Effector memory CD4-positive, alpha-beta T cell (primary cell): Measurements from ENCODE around the gene ZNF263.

Experiments used
- DNase-seq, 3 donors: peaks; one replicate each; pipeline ENCODE4 v3.0.0-alpha.2; 2020
- H3K27ac ChIP-seq: 2 replicates; pipeline ENCODE4 v1.7.0; 2013; ENCODE audit warnings: mild to moderate bottlenecking, low read length, moderate library complexity; ENCODE audit not compliant: insufficient read depth, poor library complexity, severe bottlenecking
- H3K27me3 ChIP-seq: replicated peaks from 2 replicates; pipeline ENCODE4 v1.7.0; 2013; ENCODE audit warnings: mild to moderate bottlenecking, low read length; ENCODE audit not compliant: insufficient read depth, control insufficient read depth, poor library complexity, severe bottlenecking
- H3K36me3 ChIP-seq: 2 replicates; pipeline ENCODE4 v1.7.0; 2013; ENCODE audit warnings: mild to moderate bottlenecking, low read length, moderate library complexity; ENCODE audit not compliant: control insufficient read depth, insufficient read depth
- H3K4me1 ChIP-seq: 2 replicates; pipeline ENCODE4 v1.7.0; 2013; ENCODE audit warnings: low read length, mild to moderate bottlenecking; ENCODE audit not compliant: control insufficient read depth, insufficient read depth, poor library complexity, severe bottlenecking
- H3K4me3 ChIP-seq: 2 replicates; pipeline ENCODE4 v1.7.0; 2013; ENCODE audit warnings: low read length, low read depth, mild to moderate bottlenecking; ENCODE audit not compliant: insufficient read depth, poor library complexity, severe bottlenecking
- H3K9me3 ChIP-seq: 2 replicates; pipeline ENCODE4 v1.7.0; 2013; ENCODE audit warnings: mild to moderate bottlenecking, low read length, moderate library complexity; ENCODE audit not compliant: control insufficient read depth

The ZNF263 gene

GRCh38 chr16:3248596-3248995 lies 34.7 kb upstream of the ZNF263 start:
- Histone ChIP-seq H3K27ac (no peak overlapping the region), H3K9me3 (no peaks in the 10 kb centered on the region), H3K4me1 (no peaks in the 10 kb centered on the region), H3K36me3 (no peaks in the 10 kb centered on the region), H3K4me3 (no peak overlapping the region), H3K27me3 (no peaks in the 10 kb centered on the region)
- no peak for DNase-seq

DNA sequence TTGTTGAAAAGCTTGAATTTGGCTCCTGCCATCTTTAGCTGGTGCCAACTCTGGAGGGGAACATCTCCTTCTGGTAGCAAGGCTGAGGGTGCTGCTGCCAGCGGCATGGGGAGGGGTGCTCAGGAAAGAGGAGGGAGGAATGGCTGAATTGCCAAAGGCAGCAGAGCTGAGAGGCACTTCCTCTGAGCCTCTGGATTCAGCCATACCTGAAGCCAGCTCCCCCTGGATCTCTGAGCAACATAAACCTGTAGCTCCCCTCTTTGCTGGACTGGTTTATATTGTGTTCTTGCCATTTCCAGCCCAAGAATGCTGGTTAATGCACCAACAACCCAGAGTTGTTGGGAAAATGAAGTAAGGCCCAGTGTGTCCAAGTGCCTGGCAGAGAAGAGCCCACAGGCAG lies 34.3 kb upstream of the ZNF263 start:
- H3K4me3 ChIP-seq, result no peak overlapping the region
- H3K36me3 ChIP-seq, result no peaks in the 10 kb centered on the region
- no peaks in the 10 kb centered on the region for H3K27me3 ChIP-seq
- H3K9me3 ChIP-seq, result no peaks in the 10 kb centered on the region
- no peak overlapping the region for H3K27ac ChIP-seq
- H3K4me1 ChIP-seq, result no peaks in the 10 kb centered on the region
- no peak for DNase-seq

- no peaks in the 10 kb centered on the region for H3K27me3 ChIP-seq
- no peaks in the 10 kb centered on the region for H3K9me3 ChIP-seq
- H3K27ac ChIP-seq, result no peak overlapping the region
- H3K36me3 ChIP-seq, result no peaks in the 10 kb centered on the region
- no peak for DNase-seq
- no peak overlapping the region for H3K4me3 ChIP-seq
- no peaks in the 10 kb centered on the region for H3K4me1 ChIP-seq
These were observed 33.8 kb upstream of the ZNF263 start for GRCh38 chr16:3249451-3249850.

- Histone ChIP-seq H3K27ac (no peak overlapping the region), H3K36me3 (no peaks in the 10 kb centered on the region), H3K27me3 (no peaks in the 10 kb centered on the region), H3K9me3 (no peaks in the 10 kb centered on the region), H3K4me1 (no peaks in the 10 kb centered on the region), H3K4me3 (no peak overlapping the region)
- no peak for DNase-seq
These were observed 30.3 kb upstream of the ZNF263 start for GRCh38 chr16:3252967-3253366.

DNA sequence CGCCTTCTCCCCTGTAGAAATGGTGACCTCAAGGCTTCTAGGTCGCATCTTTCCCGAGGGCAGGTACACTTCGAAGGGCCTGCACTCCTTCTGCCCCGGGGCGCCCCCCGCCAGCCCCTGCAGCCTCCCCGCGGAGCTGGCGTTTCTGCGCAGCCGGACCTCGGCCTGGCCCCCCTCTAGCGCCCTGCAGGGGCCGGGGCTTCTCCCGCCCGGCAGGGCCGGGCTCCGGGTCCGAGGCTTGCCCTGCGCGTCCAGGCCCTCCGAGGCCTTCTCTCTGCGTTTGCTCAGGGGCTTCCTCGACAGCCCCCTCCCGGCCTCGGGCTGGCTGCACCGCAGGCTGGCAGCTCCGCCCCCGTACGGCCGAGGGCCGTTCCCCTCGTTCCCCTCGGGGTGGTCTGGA lies 29.0 kb upstream of the ZNF263 start:
- no peak for DNase-seq
- H3K27ac ChIP-seq, result no peak overlapping the region
- no peaks in the 10 kb centered on the region for H3K9me3 ChIP-seq
- H3K4me1 ChIP-seq, result no peaks in the 10 kb centered on the region
- no peaks in the 10 kb centered on the region for H3K27me3 ChIP-seq
- no peaks in the 10 kb centered on the region for H3K36me3 ChIP-seq
- no peak overlapping the region for H3K4me3 ChIP-seq

GRCh38 chr16:3256146-3256865 lies 27.0 kb upstream of the ZNF263 start, which contains the start of gene MEFV:
MEFV (minus strand) TSS chr16:3256633; CDS start chr16:3256587, 46 bp downstream.
- H3K27ac ChIP-seq, result no peak within 1 kb of the TSS
- H3K27me3 ChIP-seq, result no peaks in the 10 kb centered on the region
- H3K9me3 ChIP-seq, result no peaks in the 10 kb centered on the region
- H3K4me1 ChIP-seq, result no peaks in the 10 kb centered on the region
- H3K4me3 ChIP-seq, result no peak within 1 kb of the TSS
- H3K36me3 ChIP-seq, result no peaks in the 10 kb centered on the region
- DNase-seq, result no peak

DNA sequence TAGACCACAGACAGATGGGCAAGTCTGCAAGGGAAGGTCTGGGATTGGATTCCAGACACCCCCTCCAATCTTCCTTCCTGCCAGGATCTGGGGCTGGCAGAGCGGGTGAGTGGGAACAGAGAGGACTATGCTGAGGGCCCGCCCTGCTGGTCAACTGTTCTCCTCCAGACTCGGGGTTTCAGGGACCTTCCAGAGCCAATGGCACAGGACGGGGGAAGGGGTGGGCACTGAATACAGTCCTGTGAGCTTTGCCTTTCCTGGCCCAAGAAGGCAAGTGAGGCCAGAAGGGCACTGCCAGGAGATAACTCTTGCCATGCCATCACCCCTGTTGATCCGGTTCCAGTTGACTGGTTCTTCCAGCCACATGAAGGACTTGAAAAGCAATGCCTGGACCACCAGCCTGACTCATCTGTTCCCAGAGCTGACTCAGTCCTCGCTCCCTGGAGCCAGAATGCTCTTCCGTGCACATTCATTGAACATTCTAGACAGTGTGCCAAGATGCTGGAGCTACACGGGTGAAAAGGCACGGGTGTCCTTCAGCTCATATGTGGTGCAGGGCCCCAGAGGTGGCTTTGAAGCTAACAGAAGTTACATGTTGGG lies 26.3 kb upstream of the ZNF263 start:
- Histone ChIP-seq H3K9me3 (no peaks in the 10 kb centered on the region), H3K4me3 (no peak overlapping the region), H3K36me3 (no peaks in the 10 kb centered on the region), H3K27ac (no peak overlapping the region), H3K27me3 (no peaks in the 10 kb centered on the region), H3K4me1 (no peaks in the 10 kb centered on the region)
- no peak for DNase-seq

- no peaks in the 10 kb centered on the region for H3K27me3 ChIP-seq
These were observed 23.5 kb upstream of the ZNF263 start for GRCh38 chr16:3259836-3260235.

GRCh38 chr16:3262517-3262916 lies 20.8 kb upstream of the ZNF263 start:
- peaks cover 4% of the 10 kb centered on the region for H3K36me3 ChIP-seq
- H3K9me3 ChIP-seq, result no peaks in the 10 kb centered on the region
- peaks cover 13% of the 10 kb centered on the region for H3K4me1 ChIP-seq
- no peak overlapping the region for H3K4me3 ChIP-seq
- no peak for DNase-seq
- H3K27ac ChIP-seq, result no peak overlapping the region
- no peaks in the 10 kb centered on the region for H3K27me3 ChIP-seq

More at GRCh38 chr16:3259836-3260235, 23.5 kb upstream of the ZNF263 start:
- H3K36me3 ChIP-seq, result no peaks in the 10 kb centered on the region
- H3K27ac ChIP-seq, result no peak overlapping the region
- H3K4me1 ChIP-seq, result peaks cover 11% of the 10 kb centered on the region
- H3K4me3 ChIP-seq, result no peak overlapping the region
- no peaks in the 10 kb centered on the region for H3K9me3 ChIP-seq
- no peak for DNase-seq
